PC-3 (cell line): ENCODE measurements around the gene WHRN.

Source experiments
- EZH2phosphoT487 ChIP-seq: fragments of 300-600 bp; sonication (generic); IDR thresholded peaks from 2 replicates; pipeline ENCODE4 v1.6.1; 2018; ENCODE audit warnings: mild to moderate bottlenecking, antibody characterized with exemption, low read length, borderline replicate concordance
- TF ChIP-seq, protein P1 (sequence below): fragments of 300-600 bp; sonication (generic); conservative IDR thresholded peaks from 2 replicates; pipeline ENCODE4 v1.5.1; 2017; ENCODE audit warnings: antibody characterized with exemption, low read depth, mild to moderate bottlenecking, low read length

DNA sequence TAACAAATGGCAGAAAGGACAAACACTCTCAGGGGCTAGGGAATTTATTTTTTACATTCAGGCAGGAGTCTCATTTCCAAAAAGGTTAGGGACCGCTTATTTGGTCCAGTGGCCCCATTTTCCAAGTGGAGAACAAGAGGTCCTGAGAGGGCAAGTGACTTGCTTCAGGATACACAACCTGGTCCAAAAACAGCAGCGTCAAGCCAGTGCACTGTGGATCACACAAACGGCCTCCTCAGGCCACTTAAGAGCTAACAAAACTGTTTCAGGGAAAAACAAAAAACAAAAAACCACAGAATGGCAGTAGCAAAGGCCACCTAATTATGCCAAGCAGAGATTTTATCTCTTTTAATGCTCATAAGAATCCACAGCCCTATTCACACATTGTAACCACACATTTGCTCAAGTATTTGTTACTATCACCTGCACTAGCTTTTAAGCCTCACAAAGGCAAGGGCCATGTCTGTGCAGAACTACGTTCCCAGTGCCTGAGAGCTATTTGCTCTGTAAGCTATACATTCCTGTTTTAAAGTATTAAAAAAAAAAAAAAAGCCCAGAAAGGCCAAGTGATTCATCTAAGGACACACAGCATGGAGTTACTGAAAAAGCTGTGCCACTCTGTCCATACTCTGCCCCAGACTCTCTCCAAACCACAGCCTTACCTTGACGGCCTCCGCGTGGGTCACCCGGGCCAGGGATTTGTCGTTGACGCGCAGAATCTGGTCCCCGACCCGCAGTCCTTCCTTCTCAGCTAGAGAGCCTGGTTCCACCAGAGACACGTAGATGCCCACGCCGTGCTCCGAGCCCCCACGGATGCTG, 1.5 kb downstream of the WHRN start:
- TF ChIP-seq, protein P1, sequence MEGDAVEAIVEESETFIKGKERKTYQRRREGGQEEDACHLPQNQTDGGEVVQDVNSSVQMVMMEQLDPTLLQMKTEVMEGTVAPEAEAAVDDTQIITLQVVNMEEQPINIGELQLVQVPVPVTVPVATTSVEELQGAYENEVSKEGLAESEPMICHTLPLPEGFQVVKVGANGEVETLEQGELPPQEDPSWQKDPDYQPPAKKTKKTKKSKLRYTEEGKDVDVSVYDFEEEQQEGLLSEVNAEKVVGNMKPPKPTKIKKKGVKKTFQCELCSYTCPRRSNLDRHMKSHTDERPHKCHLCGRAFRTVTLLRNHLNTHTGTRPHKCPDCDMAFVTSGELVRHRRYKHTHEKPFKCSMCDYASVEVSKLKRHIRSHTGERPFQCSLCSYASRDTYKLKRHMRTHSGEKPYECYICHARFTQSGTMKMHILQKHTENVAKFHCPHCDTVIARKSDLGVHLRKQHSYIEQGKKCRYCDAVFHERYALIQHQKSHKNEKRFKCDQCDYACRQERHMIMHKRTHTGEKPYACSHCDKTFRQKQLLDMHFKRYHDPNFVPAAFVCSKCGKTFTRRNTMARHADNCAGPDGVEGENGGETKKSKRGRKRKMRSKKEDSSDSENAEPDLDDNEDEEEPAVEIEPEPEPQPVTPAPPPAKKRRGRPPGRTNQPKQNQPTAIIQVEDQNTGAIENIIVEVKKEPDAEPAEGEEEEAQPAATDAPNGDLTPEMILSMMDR, result no peak
- no peak for TF ChIP-seq EZH2phosphoT487
